ENCODE results near the gene RFK. TPM values are rescaled to one million over a fixed set of nuclear protein-coding genes. Genes with fewer than 3 reads are reported as not detected.

Gene RFK
- total and polyA plus RNA-seq, 9 of the 15 experiments (the other 6 are each of a cell fraction or from before 2014, with no cell fraction given), result 3.8 to 51.1 (median 14.8) TPM

DNA sequence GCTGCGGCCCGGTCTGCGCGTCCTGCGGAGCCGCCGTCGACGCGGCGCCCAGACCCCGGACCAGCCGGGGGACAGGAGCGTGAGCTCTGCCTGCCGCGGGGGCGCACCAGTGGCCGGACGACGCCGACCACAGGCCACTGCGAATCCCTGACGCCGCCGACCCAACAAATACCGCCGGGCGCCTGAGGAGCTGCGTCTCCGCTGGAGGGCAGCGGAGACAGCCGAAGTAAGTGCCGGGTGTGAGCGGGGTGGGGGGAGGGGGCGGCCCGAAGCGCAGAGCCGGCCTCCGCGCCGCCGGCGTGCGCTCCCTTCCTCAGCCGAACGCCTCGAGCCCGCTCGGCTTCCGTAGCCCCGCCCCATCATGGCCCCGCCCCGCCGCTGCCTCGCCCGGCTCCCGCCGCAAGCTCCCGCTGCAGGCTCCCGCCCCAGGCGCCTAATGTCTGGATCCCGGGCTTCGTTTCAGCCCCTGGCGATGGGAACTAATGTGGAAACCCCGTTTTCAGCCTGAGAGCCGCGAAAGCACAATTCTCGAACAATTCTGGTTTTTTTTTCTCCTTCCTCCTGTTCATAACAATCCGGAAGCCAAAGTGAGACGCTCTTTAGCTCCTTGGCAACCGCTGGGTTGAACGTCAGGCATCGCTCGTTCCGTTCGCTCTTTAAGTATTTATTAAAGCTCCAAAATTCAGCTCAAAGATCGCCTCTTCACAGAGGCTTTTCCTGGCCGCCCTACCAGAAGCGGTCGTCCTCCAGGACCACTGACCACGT lies at the start of gene RFK (continued):
- TF ChIP-seq ZBTB7A (IDR thresholded peaks at IDR 0.05; ENCODE audit: borderline replicate concordance, control insufficient read depth, low read depth, low read length) (peak; percentile 41; the same call in 1 of the 2 replicates), HIVEP1 (CRISPR knock-in tag; IDR thresholded peaks at IDR 0.05) (no peak), PRPF4 (IDR thresholded peaks at IDR 0.05; ENCODE audit: insufficient read depth, low read depth, low read length, poor library complexity, severe bottlenecking) (no peak), PHF8 (IDR thresholded peaks at IDR 0.05; ENCODE audit: borderline replicate concordance, low read length) (peak; percentile 53; the same call in 1 of the 2 replicates), SIX5 (IDR thresholded peaks at IDR 0.05; ENCODE audit: borderline replicate concordance in 1 of 2, insufficient read depth in 1 of 2, low read depth in 1 of 2, low read length in 2 of 2) (no peak), ZNF589 (CRISPR knock-in tag; IDR thresholded peaks at IDR 0.05; ENCODE audit: low read depth) (peak; percentile 44; the same call in 1 of the 2 replicates), ZNF174 (CRISPR knock-in tag; IDR thresholded peaks at IDR 0.05) (no peak), ESRRA (IDR thresholded peaks at IDR 0.05; ENCODE audit: borderline replicate concordance, low read depth) (peak; percentile 10; the same call in 1 of the 2 replicates), NCOR1 (IDR thresholded peaks at IDR 0.05) (peak; percentile 16; the same call in 1 of the 2 replicates), NR2C2 (CRISPR knock-in tag; IDR thresholded peaks at IDR 0.05) (0 out of 2 replicates have a peak, but pooled peaks have one; percentile 20), NR2C2 (tag; IDR thresholded peaks at IDR 0.05) (peak; percentile 56; the same call in 1 of the 2 replicates), SMARCA4 (IDR thresholded peaks at IDR 0.05) (no peak), SRSF9 (IDR thresholded peaks at IDR 0.05; ENCODE audit: borderline replicate concordance, low read depth, low read length) (no peak), ZFX (CRISPR knock-in tag; IDR thresholded peaks at IDR 0.05) (peak; percentile 87), RFX1 (IDR thresholded peaks at IDR 0.05) (peak; percentile 89), CCNT2 (IDR thresholded peaks at IDR 0.05; ENCODE audit: borderline replicate concordance, extremely low read depth, insufficient read length, low read depth, low read length) (peak; percentile 65), SUPT5H (IDR thresholded peaks at IDR 0.05) (peak; percentile 52; the same call in 1 of the 2 replicates), SNIP1 (IDR thresholded peaks at IDR 0.05; ENCODE audit: low read depth) (no peak), XRCC3 (IDR thresholded peaks at IDR 0.05) (no peak)
- TF ChIP-seq, protein P1, sequence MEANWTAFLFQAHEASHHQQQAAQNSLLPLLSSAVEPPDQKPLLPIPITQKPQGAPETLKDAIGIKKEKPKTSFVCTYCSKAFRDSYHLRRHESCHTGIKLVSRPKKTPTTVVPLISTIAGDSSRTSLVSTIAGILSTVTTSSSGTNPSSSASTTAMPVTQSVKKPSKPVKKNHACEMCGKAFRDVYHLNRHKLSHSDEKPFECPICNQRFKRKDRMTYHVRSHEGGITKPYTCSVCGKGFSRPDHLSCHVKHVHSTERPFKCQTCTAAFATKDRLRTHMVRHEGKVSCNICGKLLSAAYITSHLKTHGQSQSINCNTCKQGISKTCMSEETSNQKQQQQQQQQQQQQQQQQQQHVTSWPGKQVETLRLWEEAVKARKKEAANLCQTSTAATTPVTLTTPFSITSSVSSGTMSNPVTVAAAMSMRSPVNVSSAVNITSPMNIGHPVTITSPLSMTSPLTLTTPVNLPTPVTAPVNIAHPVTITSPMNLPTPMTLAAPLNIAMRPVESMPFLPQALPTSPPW (CRISPR knock-in tag; IDR thresholded peaks at IDR 0.05), result peak; percentile 86
- TF ChIP-seq, protein P2, sequence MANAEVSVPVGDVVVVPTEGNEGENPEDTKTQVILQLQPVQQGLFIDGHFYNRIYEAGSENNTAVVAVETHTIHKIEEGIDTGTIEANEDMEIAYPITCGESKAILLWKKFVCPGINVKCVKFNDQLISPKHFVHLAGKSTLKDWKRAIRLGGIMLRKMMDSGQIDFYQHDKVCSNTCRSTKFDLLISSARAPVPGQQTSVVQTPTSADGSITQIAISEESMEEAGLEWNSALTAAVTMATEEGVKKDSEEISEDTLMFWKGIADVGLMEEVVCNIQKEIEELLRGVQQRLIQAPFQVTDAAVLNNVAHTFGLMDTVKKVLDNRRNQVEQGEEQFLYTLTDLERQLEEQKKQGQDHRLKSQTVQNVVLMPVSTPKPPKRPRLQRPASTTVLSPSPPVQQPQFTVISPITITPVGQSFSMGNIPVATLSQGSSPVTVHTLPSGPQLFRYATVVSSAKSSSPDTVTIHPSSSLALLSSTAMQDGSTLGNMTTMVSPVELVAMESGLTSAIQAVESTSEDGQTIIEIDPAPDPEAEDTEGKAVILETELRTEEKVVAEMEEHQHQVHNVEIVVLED (CRISPR knock-in tag; IDR thresholded peaks at IDR 0.05), result peak; percentile 66
- TF ChIP-seq, protein P3, sequence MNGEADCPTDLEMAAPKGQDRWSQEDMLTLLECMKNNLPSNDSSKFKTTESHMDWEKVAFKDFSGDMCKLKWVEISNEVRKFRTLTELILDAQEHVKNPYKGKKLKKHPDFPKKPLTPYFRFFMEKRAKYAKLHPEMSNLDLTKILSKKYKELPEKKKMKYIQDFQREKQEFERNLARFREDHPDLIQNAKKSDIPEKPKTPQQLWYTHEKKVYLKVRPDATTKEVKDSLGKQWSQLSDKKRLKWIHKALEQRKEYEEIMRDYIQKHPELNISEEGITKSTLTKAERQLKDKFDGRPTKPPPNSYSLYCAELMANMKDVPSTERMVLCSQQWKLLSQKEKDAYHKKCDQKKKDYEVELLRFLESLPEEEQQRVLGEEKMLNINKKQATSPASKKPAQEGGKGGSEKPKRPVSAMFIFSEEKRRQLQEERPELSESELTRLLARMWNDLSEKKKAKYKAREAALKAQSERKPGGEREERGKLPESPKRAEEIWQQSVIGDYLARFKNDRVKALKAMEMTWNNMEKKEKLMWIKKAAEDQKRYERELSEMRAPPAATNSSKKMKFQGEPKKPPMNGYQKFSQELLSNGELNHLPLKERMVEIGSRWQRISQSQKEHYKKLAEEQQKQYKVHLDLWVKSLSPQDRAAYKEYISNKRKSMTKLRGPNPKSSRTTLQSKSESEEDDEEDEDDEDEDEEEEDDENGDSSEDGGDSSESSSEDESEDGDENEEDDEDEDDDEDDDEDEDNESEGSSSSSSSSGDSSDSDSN (IDR thresholded peaks at IDR 0.05; ENCODE audit: borderline replicate concordance in 1 of 2, low read depth in 2 of 2, low read length in 2 of 2), result peak; percentile 25 to 72; a peak in 2 of 4 replicates
